Tibial artery (tissue), 4 donors: Measurements from ENCODE around the gene GSS.

Experiments
- DNase-seq, 2 donors: peaks; one replicate each; pipeline ENCODE4 v3.0.0-alpha.2; 2019
- H3K27ac ChIP-seq, 2 donors: fragments of 200-600 bp; sonication (generic) in 1 of 2; 1 replicate in 1 of 2; 2 replicates in 1 of 2; pipeline ENCODE4 v1.5.1; 2018 to 2019; ENCODE audit warnings: mild to moderate bottlenecking in 1 of 2
- H3K27me3 ChIP-seq, 2 donors: fragments of 200-600 bp; sonication (generic) in 1 of 2; one replicate each; pipeline versions ENCODE4 v1.5.1 to v1.6.0; 2016 to 2019
- H3K36me3 ChIP-seq, 3 donors: fragments of 200-600 bp; sonication (generic) in 2 of 3; one replicate each; pipeline ENCODE4 v1.5.1; 2016 to 2019; ENCODE audit warnings: mild to moderate bottlenecking in 2 of 3
- H3K4me1 ChIP-seq, 4 donors: fragments of 200-600 bp; sonication (generic) in 2 of 4; 1 replicate in 3 of 4; 2 replicates in 1 of 4; pipeline ENCODE4 v1.5.1; 2016 to 2019
- H3K4me3 ChIP-seq, 2 donors: fragments of 200-600 bp; sonication (generic) in 1 of 2; 1 replicate in 1 of 2; 2 replicates in 1 of 2; pipeline ENCODE4 v1.5.1; 2018 to 2019; ENCODE audit warnings: mild to moderate bottlenecking in 2 of 2
- H3K9me3 ChIP-seq, 3 donors: fragments of 200-600 bp; sonication (generic) in 1 of 3; one replicate each; pipeline ENCODE4 v1.5.1; 2016 to 2019
- intact Hi-C: fragments of 100-400 bp; cut with DNase I; formaldehyde crosslinking; loops from one replicate; pipeline ENCODE4 v1.15.0; 2023; ENCODE audit warnings: low total_unique reads
- TF ChIP-seq, protein P1 (sequence below), 2 experiments: fragments of 200-600 bp in 1 of 2; fragments of 450-650 bp in 1 of 2; IDR thresholded peaks; one replicate each; pipeline ENCODE4 v1.5.1; 2017 to 2019; ENCODE audit warnings: antibody characterized with exemption in 2 of 2, mild to moderate bottlenecking in 1 of 2, moderate library complexity in 1 of 2

GSS gene

DNA sequence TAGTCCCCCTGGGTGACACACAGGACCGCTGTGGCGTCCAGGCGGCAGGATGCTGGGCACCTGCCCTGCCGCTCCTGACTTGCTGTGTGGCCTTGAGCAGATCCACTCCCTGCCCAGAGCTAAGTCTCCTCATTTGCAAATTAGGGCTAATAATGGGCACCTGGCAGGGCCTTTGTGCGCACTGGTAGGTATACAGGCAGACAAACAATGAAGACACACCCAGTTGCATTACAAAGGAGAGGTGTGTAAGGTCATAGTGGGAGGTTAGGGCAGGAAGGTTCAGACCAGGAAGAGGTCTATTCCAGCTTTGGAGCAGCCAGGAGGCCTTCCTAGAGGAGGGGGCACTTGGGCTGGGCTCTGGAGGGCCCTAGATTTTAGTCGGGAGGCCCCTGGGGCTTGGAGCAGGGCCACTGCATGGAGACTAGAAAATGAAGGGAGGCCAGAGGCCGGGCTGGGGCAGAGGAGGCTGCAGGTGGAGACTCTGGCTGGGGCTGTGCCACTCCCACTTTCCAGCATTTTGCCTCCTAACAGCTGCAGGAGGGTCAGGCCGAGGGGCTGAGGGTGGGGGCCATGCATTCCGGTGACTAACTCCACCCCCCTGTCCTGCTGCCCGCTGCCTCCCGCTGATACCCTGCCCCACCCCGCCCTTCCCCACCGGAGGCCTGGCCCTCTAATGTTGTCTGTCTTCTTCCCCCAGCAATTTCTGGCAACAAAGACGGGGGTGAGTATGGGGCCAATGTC, 28.6 kb upstream of the GSS start:
- intact Hi-C loops, result no loop called here
- DNase-seq, result no peak
- no peaks in the 10 kb centered on the region for H3K9me3 ChIP-seq
- peaks cover 0 to 6% (median 0%) of the 10 kb centered on the region in 4 donors for H3K4me1 ChIP-seq
- H3K4me3 ChIP-seq, result no peak overlapping the region
- no peak overlapping the region for H3K27ac ChIP-seq
- TF ChIP-seq, protein P1, sequence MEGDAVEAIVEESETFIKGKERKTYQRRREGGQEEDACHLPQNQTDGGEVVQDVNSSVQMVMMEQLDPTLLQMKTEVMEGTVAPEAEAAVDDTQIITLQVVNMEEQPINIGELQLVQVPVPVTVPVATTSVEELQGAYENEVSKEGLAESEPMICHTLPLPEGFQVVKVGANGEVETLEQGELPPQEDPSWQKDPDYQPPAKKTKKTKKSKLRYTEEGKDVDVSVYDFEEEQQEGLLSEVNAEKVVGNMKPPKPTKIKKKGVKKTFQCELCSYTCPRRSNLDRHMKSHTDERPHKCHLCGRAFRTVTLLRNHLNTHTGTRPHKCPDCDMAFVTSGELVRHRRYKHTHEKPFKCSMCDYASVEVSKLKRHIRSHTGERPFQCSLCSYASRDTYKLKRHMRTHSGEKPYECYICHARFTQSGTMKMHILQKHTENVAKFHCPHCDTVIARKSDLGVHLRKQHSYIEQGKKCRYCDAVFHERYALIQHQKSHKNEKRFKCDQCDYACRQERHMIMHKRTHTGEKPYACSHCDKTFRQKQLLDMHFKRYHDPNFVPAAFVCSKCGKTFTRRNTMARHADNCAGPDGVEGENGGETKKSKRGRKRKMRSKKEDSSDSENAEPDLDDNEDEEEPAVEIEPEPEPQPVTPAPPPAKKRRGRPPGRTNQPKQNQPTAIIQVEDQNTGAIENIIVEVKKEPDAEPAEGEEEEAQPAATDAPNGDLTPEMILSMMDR (IDR thresholded peaks at IDR 0.05), result no peak
- no peaks in the 10 kb centered on the region for H3K36me3 ChIP-seq
- H3K27me3 ChIP-seq, result peaks cover 0 to 59% of the 10 kb centered on the region in 2 donors

- H3K27ac ChIP-seq, result no peak overlapping the region
- no peak overlapping the region for H3K4me3 ChIP-seq
- peaks cover 0 to 6% (median 0%) of the 10 kb centered on the region in 4 donors for H3K4me1 ChIP-seq
- peaks cover 0 to 63% of the 10 kb centered on the region in 2 donors for H3K27me3 ChIP-seq
- TF ChIP-seq, protein P1 (IDR thresholded peaks at IDR 0.05), result no peak
- intact Hi-C loops, result no loop called here
- no peaks in the 10 kb centered on the region for H3K9me3 ChIP-seq
- H3K36me3 ChIP-seq, result no peaks in the 10 kb centered on the region
- DNase-seq, result no peak
Observed at GRCh38 chr20:34983089-34983820, 27.6 kb upstream of the GSS start.

- TF ChIP-seq, protein P1 (IDR thresholded peaks at IDR 0.05), result no peak
- intact Hi-C loops, result no loop called here
- Histone ChIP-seq H3K9me3 (no peaks in the 10 kb centered on the region), H3K27me3 (peaks cover 0 to 69% of the 10 kb centered on the region in 2 donors), H3K4me1 (no peaks in the 10 kb centered on the region), H3K4me3 (no peak overlapping the region), H3K36me3 (no peaks in the 10 kb centered on the region), H3K27ac (no peak overlapping the region)
- no peak for DNase-seq
Observed at GRCh38 chr20:34982270-34983088, 26.9 kb upstream of the GSS start.

DNA sequence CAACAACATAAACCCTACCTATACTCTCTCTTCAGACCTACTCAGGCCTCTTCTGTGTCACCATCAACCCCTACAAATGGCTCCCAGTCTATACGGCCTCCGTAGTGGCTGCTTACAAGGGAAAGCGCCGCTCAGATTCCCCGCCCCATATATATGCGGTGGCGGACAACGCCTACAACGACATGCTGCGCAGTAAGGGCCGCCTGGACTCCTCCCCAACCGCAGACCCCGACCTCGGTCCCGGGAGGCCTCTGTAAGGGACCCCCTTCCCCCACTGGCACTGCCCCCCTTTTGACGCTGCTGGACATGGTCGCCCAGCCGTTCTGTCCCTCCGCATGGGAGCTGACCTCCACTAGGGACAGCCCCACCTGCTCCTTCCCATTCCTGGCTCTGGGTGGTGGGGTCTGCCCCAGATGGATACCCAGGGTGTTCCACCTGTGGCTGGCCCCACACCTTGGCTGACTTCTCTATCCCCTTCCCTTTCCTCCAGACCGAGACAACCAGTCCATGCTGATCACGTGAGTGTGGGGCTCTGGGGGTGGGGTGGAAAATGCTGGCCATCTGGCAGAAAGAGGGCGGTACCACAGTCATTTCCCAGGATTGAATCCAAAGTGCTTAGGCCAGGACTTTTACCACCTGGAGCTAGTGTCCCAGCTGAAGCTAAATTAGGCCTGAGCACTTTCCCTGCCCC, 25.1 kb upstream of the GSS start:
- H3K27ac ChIP-seq, result no peak overlapping the region
- H3K4me1 ChIP-seq, result no peaks in the 10 kb centered on the region
- no peaks in the 10 kb centered on the region for H3K9me3 ChIP-seq
- intact Hi-C loops, result no loop called here
- peaks cover 0 to 71% of the 10 kb centered on the region in 2 donors for H3K27me3 ChIP-seq
- TF ChIP-seq, protein P1 (IDR thresholded peaks at IDR 0.05), result no peak
- DNase-seq, result no peak
- no peak overlapping the region for H3K4me3 ChIP-seq
- H3K36me3 ChIP-seq, result no peaks in the 10 kb centered on the region
